ENCODE data around the gene PJA2. TPM values are rescaled to one million over a fixed set of nuclear protein-coding genes. Genes with fewer than 3 reads are reported as not detected.
"Not testable (repeated sequence)": the region's sequence is repeated elsewhere in the genome, so short reads cannot be mapped to it uniquely, and the experiment has no call there.

The PJA2 gene
- total RNA-seq, 1 donor from 2014 or later = 56.1 TPM

DNA sequence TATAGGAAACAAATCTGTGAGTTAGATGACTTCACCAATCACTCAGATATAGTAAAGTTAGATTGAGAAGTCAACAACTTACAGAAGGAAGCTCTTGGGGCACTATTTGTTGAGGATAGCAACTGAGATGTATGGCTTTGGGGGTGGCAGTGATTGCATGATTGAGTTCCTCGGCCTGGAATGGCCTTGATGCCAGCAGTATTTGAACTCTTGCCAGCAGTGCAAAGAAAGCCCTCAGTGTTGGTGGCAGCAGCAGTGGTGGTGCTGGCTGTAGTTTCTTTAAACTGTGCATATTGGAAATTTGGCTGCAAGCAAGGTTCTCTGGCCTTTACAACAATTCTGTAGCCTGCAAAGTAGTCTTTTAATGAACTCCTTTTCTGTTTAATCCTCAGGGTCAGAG lies 41.4 kb upstream of the PJA2 start:
- H3K4me3 ChIP-seq = no peak overlapping the region
- no peak for DNase-seq (ENCODE audit: low spot score in 2 of 2)
- peaks cover 0 to 18% of the 10 kb centered on the region in 2 donors for H3K4me1 ChIP-seq
- intact Hi-C loops (cut with DNase I) = no loop called here
- TF ChIP-seq, protein P1, sequence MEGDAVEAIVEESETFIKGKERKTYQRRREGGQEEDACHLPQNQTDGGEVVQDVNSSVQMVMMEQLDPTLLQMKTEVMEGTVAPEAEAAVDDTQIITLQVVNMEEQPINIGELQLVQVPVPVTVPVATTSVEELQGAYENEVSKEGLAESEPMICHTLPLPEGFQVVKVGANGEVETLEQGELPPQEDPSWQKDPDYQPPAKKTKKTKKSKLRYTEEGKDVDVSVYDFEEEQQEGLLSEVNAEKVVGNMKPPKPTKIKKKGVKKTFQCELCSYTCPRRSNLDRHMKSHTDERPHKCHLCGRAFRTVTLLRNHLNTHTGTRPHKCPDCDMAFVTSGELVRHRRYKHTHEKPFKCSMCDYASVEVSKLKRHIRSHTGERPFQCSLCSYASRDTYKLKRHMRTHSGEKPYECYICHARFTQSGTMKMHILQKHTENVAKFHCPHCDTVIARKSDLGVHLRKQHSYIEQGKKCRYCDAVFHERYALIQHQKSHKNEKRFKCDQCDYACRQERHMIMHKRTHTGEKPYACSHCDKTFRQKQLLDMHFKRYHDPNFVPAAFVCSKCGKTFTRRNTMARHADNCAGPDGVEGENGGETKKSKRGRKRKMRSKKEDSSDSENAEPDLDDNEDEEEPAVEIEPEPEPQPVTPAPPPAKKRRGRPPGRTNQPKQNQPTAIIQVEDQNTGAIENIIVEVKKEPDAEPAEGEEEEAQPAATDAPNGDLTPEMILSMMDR (IDR thresholded peaks at IDR 0.05) = no peak
- H3K36me3 ChIP-seq = no peaks in the 10 kb centered on the region
- no peaks in the 10 kb centered on the region for H3K9me3 ChIP-seq
- H3K27me3 ChIP-seq = no peaks in the 10 kb centered on the region
- H3K27ac ChIP-seq = no peak overlapping the region

DNA sequence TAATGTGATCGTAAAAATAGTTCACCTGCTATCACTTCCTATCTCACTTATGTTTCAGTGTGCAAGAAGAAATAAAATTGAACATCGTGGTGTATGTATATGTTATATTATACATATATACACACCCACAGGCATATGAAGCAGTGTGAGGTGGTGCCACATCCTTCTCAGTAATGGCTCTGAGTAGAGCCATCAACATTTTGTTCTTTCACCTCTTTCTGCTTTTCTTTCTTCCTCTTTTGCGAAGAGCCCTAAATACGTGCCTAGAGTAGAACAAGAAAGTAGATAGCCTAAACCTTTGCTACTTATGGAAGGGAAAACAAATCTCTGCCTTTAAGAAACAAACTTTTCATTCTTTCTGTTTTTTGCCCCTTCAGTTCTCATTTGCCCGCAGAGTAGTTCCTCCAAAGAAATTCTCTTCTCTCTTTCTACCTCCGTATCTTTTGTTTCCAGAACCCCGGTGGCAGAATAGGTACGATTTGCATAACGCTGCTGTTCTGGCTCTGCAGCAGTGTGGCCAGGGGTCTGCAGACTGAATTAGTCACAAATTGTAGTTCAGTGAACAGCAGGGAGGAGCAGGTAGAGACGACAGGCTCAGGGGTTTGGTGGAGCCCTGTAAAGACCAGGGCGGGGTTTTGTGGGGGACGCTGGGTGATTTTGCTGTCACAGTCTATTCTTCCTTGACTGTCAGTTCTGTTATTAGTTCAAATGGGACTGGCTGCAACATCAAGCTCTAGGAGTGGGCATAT lies 40.5 kb upstream of the PJA2 start:
- intact Hi-C loops (cut with DNase I) = no loop called here
- H3K27ac ChIP-seq = no peak overlapping the region
- no peaks in the 10 kb centered on the region for H3K27me3 ChIP-seq
- TF ChIP-seq, protein P1 (IDR thresholded peaks at IDR 0.05) = no peak
- no peak overlapping the region for H3K4me3 ChIP-seq
- H3K36me3 ChIP-seq = no peaks in the 10 kb centered on the region
- H3K9me3 ChIP-seq = no peaks in the 10 kb centered on the region
- H3K4me1 ChIP-seq = peaks cover 0 to 10% of the 10 kb centered on the region in 2 donors
- DNase-seq (ENCODE audit: low spot score in 2 of 2) = no peak

DNA sequence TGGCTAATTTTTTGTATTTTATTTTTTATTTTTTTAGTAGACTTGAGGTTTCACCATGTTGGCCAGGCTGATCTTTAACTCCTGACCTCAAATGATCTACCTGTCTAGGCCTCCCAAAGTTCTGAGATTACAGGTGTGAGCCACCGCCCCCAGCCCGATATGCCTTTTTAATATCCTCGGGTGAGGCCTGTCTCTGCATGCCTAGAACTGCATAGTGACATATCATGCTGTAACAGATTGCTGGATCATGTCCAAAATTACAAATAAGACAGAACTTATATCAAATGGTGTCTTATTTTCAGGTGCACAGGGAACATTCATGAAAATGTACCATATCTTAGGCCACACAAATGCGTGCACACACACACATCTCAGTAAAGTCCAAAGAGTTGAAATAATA lies 39.1 kb upstream of the PJA2 start:
- Histone ChIP-seq H3K27ac (no peak overlapping the region), H3K4me3 (no peak overlapping the region), H3K27me3 (no peaks in the 10 kb centered on the region), H3K4me1 (peaks cover 0 to 3% of the 10 kb centered on the region in 2 donors), H3K9me3 (no peaks in the 10 kb centered on the region), H3K36me3 (no peaks in the 10 kb centered on the region)
- TF ChIP-seq, protein P1 (IDR thresholded peaks at IDR 0.05) = no peak
- intact Hi-C loops (cut with DNase I) = no loop called here
- no peak for DNase-seq (ENCODE audit: low spot score in 2 of 2)

DNA sequence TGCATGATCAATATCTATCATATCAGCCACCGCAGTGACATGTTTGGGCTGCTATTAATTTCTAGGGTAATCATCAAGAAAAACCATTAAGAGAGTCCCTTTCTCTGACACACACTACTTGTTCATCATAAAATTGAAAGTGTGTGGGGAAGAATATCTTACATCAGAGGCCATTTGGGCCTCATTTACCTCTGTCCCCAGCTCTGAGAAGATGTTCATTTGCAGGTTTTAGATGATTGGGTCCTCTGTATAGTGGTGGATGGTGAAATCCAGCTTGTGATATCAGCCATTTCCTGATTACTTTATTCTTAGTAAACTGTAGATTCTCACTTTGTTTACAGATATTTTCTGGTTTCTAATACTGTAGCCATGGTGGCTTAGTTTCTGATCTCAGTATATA lies 29.8 kb upstream of the PJA2 start:
- intact Hi-C loops (cut with DNase I) = no loop called here
- DNase-seq (ENCODE audit: low spot score in 2 of 2) = no peak
- TF ChIP-seq, protein P1 (IDR thresholded peaks at IDR 0.05) = no peak
- Histone ChIP-seq H3K27me3 (no peaks in the 10 kb centered on the region), H3K27ac (no peak overlapping the region), H3K9me3 (no peaks in the 10 kb centered on the region), H3K36me3 (no peaks in the 10 kb centered on the region), H3K4me1 (no peaks in the 10 kb centered on the region), H3K4me3 (no peak overlapping the region)

DNA sequence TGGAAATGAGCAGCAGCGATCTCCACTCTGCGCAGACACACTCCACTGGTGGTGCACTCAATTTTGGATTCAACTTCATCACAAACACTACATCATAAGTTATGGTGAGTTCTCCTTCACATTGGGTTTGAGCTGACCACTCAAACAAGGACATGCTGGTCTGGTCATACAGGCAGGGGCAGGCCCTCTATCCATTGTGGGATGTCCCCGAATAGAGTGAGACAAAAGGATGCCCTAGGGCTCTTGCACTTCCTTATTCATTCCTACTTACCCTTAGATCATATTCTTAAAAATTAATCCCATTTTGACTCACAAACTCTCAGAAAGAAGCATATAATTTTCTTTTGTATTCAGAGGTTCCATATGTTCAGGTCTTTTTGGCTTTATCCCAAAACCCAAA lies 16.3 kb upstream of the PJA2 start:
- H3K4me3 ChIP-seq = no peak overlapping the region
- H3K27me3 ChIP-seq = no peaks in the 10 kb centered on the region
- no peak for DNase-seq (ENCODE audit: low spot score in 2 of 2)
- no peaks in the 10 kb centered on the region for H3K9me3 ChIP-seq
- intact Hi-C loops (cut with DNase I) = no loop called here
- no peaks in the 10 kb centered on the region for H3K4me1 ChIP-seq
- H3K27ac ChIP-seq = no peak overlapping the region
- H3K36me3 ChIP-seq = no peaks in the 10 kb centered on the region
- TF ChIP-seq, protein P1 (IDR thresholded peaks at IDR 0.05) = no peak

- intact Hi-C loops (cut with DNase I); H3K27me3 ChIP-seq; H3K4me3 ChIP-seq; H3K27ac ChIP-seq; H3K4me1 ChIP-seq; H3K36me3 ChIP-seq; H3K9me3 ChIP-seq; DNase-seq (ENCODE audit: low spot score in 2 of 2): not testable (repeated sequence)
These were observed 15.7 kb upstream of the PJA2 start for GRCh38 chr5:109425521-109425920.

Measured in ascending aorta (tissue), 2 donors.